Keratinocyte (primary cell): ENCODE data around the gene ZNF254. TPM values are rescaled to one million over a fixed set of nuclear protein-coding genes. Genes with fewer than 3 reads are reported as not detected.

Source experiments
- DNase-seq: peaks from one replicate; pipeline ENCODE4 v3.0.0-alpha.2; 2011; ENCODE audit warnings: low read depth, missing footprints, low spot score
- FAIRE-seq: peaks from 2 replicates; lab custom pipeline; 2011; peaks lifted over from hg19 to GRCh38; lab: Jason Lieb, UNC
- H2AFZ ChIP-seq: 2 replicates; pipeline ENCODE4 v1.6.0; 2012; ENCODE audit warnings: low read length, control low read depth, inconsistent platforms; ENCODE audit not compliant: control insufficient read depth
- H3K27ac ChIP-seq: 2 replicates; pipeline ENCODE4 v1.5.1; 2011; ENCODE audit warnings: low read length; ENCODE audit not compliant: control insufficient read depth, insufficient read depth
- H3K27me3 ChIP-seq: 3 replicates; pipeline ENCODE4 v1.6.0; 2011; ENCODE audit warnings: low read length; ENCODE audit not compliant: control insufficient read depth, insufficient read depth; ENCODE audit errors: extremely low read depth
- H3K36me3 ChIP-seq, 2 experiments: 2 replicates in 1 of 2; 3 replicates in 1 of 2; pipeline ENCODE4 v1.5.1; 2011; ENCODE audit warnings: low read length in 2 of 2, mild to moderate bottlenecking in 1 of 2; ENCODE audit not compliant: control insufficient read depth in 2 of 2, insufficient read depth in 2 of 2; ENCODE audit errors: extremely low read depth in 1 of 2
- H3K4me1 ChIP-seq: 3 replicates; pipeline ENCODE4 v1.5.1; 2011; ENCODE audit warnings: low read length; ENCODE audit not compliant: control insufficient read depth, insufficient read depth; ENCODE audit errors: extremely low read depth
- H3K4me2 ChIP-seq: 3 replicates; pipeline ENCODE4 v1.6.0; 2011; ENCODE audit warnings: low read depth, low read length; ENCODE audit not compliant: control insufficient read depth, insufficient read depth; ENCODE audit errors: extremely low read depth
- H3K4me3 ChIP-seq, 3 experiments: fragments of 200-600 bp in 1 of 3; sonication (generic) in 1 of 3; 2 replicates in 2 of 3; 3 replicates in 1 of 3; pipeline ENCODE4 v1.5.1; 2011 to 2016; ENCODE audit warnings: low read length in 3 of 3, mild to moderate bottlenecking in 3 of 3, control low read depth in 2 of 3, inconsistent platforms in 1 of 3, low read depth in 1 of 3, mixed read lengths in 1 of 3, mixed run types in 1 of 3, moderate library complexity in 1 of 3; ENCODE audit not compliant: control insufficient read depth in 2 of 3, insufficient read depth in 2 of 3; ENCODE audit errors: extremely low read depth in 1 of 3
- H3K79me2 ChIP-seq: 2 replicates; pipeline ENCODE4 v1.6.0; 2012; ENCODE audit warnings: low read length; ENCODE audit not compliant: control insufficient read depth, insufficient read depth
- H3K9ac ChIP-seq: 3 replicates; pipeline ENCODE4 v1.6.0; 2011; ENCODE audit warnings: low read length; ENCODE audit not compliant: control insufficient read depth, insufficient read depth; ENCODE audit errors: extremely low read depth
- H3K9me1 ChIP-seq: 3 replicates; pipeline ENCODE4 v1.6.0; 2011; ENCODE audit warnings: low read length; ENCODE audit not compliant: control insufficient read depth, insufficient read depth; ENCODE audit errors: extremely low read depth
- H3K9me3 ChIP-seq: 2 replicates; pipeline ENCODE4 v1.5.1; 2012; ENCODE audit warnings: low read depth, low read length; ENCODE audit not compliant: control insufficient read depth
- H4K20me1 ChIP-seq: 3 replicates; pipeline ENCODE4 v1.6.0; 2011; ENCODE audit warnings: low read length; ENCODE audit not compliant: control insufficient read depth, insufficient read depth; ENCODE audit errors: extremely low read depth
- EZH2 ChIP-seq: IDR thresholded peaks from one replicate; pipeline ENCODE4 v1.6.1; 2012; ENCODE audit warnings: inconsistent platforms, mild to moderate bottlenecking, low read length, moderate library complexity
- dilution Hi-C: fragments of 300-500 bp; cut with MboI; formaldehyde crosslinking; loops from one replicate; pipeline ENCODE4 v1.7.0; 2020; ENCODE audit warnings: low sequenced_read_pairs; ENCODE audit not compliant: extremely low pct_ligation_motif_present
- polyA plus RNA-seq, 5 experiments: library from polyadenylated mRNA; depleted of rRNA in 3 of 5; stranded (reverse) in 3 of 5; stranded (forward) in 1 of 5; unstranded in 1 of 5; fragments of >200 nt; gene quantifications; 1 replicate in 1 of 5; 2 replicates in 3 of 5; 3 replicates in 1 of 5; pipeline versions ENCODE4 v1.2.1 to v1.2.3, GENCODE V29; 2011 to 2012; ENCODE audit warnings: missing spikeins in 2 of 5, low read depth in 1 of 5, low replicate concordance in 1 of 5
- TF ChIP-seq, protein P1 (sequence below), 3 experiments: IDR thresholded peaks in 1 of 3; conservative IDR thresholded peaks in 1 of 3; optimal IDR thresholded peaks in 1 of 3; 2 replicates in 2 of 3; 3 replicates in 1 of 3; pipeline versions ENCODE3 to v1.5.1; 2011; ENCODE audit warnings: low read length in 3 of 3, mild to moderate bottlenecking in 3 of 3, moderate library complexity in 2 of 3, control low read depth in 1 of 3, inconsistent platforms in 1 of 3; ENCODE audit not compliant: insufficient read depth in 2 of 3; ENCODE audit errors: extremely low read depth in 1 of 3

Gene ZNF254
- polyA plus RNA-seq, 1 donor (not counting 4 experiments of a cell fraction or from before 2014, with no cell fraction given): 5.7 TPM

DNA sequence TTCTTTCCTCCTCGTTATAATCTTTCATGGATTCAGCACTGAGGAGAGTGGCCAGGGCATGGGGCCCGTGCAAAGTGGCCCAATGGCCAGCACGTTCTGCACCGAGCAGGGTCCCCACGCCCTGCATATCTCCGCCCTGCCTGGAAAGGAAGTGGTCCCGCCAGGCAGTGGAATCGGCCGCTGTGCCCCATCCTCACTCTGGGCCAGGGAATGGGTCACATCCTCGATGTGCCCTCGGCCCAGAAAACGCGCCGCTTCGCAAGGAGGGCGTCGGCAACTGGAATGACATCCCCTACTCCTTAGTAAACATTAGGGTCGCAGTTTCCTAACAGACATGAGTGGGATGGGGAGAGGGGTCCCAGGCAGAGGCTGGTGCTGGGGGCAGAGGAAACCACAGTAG lies 90.7 kb downstream of the ZNF254 start:
- Histone ChIP-seq H4K20me1 (no peaks in the 10 kb centered on the region), H3K4me3 (no peak overlapping the region), H3K9me1 (no peaks in the 10 kb centered on the region), H3K4me2 (no peak overlapping the region), H3K9me3 (peaks cover 9% of the 10 kb centered on the region), H3K27ac (no peak overlapping the region), H3K4me1 (no peaks in the 10 kb centered on the region), H2AFZ (no peak overlapping the region), H3K79me2 (no peaks in the 10 kb centered on the region), H3K27me3 (no peaks in the 10 kb centered on the region), H3K36me3 (no peaks in the 10 kb centered on the region), H3K9ac (no peak overlapping the region)
- dilution Hi-C loops: no loop called here
- no peak for DNase-seq
- no peak for TF ChIP-seq EZH2
- TF ChIP-seq, protein P1, sequence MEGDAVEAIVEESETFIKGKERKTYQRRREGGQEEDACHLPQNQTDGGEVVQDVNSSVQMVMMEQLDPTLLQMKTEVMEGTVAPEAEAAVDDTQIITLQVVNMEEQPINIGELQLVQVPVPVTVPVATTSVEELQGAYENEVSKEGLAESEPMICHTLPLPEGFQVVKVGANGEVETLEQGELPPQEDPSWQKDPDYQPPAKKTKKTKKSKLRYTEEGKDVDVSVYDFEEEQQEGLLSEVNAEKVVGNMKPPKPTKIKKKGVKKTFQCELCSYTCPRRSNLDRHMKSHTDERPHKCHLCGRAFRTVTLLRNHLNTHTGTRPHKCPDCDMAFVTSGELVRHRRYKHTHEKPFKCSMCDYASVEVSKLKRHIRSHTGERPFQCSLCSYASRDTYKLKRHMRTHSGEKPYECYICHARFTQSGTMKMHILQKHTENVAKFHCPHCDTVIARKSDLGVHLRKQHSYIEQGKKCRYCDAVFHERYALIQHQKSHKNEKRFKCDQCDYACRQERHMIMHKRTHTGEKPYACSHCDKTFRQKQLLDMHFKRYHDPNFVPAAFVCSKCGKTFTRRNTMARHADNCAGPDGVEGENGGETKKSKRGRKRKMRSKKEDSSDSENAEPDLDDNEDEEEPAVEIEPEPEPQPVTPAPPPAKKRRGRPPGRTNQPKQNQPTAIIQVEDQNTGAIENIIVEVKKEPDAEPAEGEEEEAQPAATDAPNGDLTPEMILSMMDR (optimal IDR thresholded peaks at IDR 0.05 in 1 of 3, IDR thresholded peaks at IDR 0.05 in 1 of 3, conservative IDR thresholded peaks at IDR 0.05 in 1 of 3; ENCODE audit: extremely low read depth in 1 of 3, insufficient read depth in 2 of 3, low read length in 3 of 3): no peak
- FAIRE-seq: no peak

DNA sequence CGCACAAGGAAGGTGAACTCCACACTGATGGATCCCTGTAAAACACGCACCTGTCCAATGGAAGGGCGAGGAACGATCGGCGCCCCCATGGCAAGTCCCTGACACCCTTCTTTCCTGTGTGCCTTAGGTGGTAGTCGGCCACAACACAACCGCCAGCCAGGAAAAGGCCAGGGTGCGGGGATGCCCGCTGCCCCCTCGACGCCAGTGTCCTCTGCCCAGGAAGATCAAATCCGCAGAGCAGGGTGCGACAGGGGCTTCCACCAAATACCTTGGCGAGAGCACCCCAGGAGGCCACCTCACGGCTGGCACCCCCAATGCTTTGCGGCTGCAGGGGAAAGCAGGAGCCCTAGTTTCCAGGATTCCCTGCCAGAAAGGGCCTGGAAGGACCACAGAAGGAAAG lies 91.2 kb downstream of the ZNF254 start:
- Histone ChIP-seq H2AFZ (no peak overlapping the region), H3K9me3 (peaks cover 9% of the 10 kb centered on the region), H4K20me1 (no peaks in the 10 kb centered on the region), H3K36me3 (no peaks in the 10 kb centered on the region), H3K4me2 (no peak overlapping the region), H3K4me3 (no peak overlapping the region), H3K79me2 (no peaks in the 10 kb centered on the region), H3K9me1 (no peaks in the 10 kb centered on the region), H3K27ac (no peak overlapping the region), H3K27me3 (no peaks in the 10 kb centered on the region), H3K4me1 (no peaks in the 10 kb centered on the region), H3K9ac (no peak overlapping the region)
- dilution Hi-C loops: no loop called here
- TF ChIP-seq, protein P1 (optimal IDR thresholded peaks at IDR 0.05 in 1 of 3, IDR thresholded peaks at IDR 0.05 in 1 of 3, conservative IDR thresholded peaks at IDR 0.05 in 1 of 3; ENCODE audit: extremely low read depth in 1 of 3, insufficient read depth in 2 of 3, low read length in 3 of 3): no peak
- TF ChIP-seq EZH2: no peak
- no peak for FAIRE-seq
- DNase-seq: no peak

Other genes starting within 250 kb of the ZNF254 start
- gene ZNF726, start 172.3 kb upstream of the ZNF254 start, polyA plus RNA-seq: 0.82 to 1.6 TPM (median 1.3 TPM) in 3 replicates